Fibroblast of pulmonary artery (primary cell): Measurements from ENCODE around the gene ATR.
A peak's percentile ranks its signal among the peaks of the same experiment; 100 is the strongest.

Source experiments
- DNase-seq: peaks from one replicate; pipeline ENCODE4 v3.0.0-alpha.2; 2010; ENCODE audit warnings: low read depth
- H3K4me3 ChIP-seq: replicated peaks from 2 replicates; pipeline ENCODE4 v1.5.1; 2011; ENCODE audit warnings: low read depth, mild to moderate bottlenecking, control low read depth, low read length, moderate library complexity
- TF ChIP-seq, protein P1 (sequence below): IDR thresholded peaks from 2 replicates; pipeline ENCODE4 v1.5.1; 2011; ENCODE audit warnings: mild to moderate bottlenecking, control low read depth, low read length, inconsistent platforms; ENCODE audit errors: missing control alignments

The ATR gene

GRCh38 chr3:142618917-142619461 is 40.5 kb upstream of the ATR start:
- DNase-seq = peak; percentile 13
- TF ChIP-seq, protein P1, sequence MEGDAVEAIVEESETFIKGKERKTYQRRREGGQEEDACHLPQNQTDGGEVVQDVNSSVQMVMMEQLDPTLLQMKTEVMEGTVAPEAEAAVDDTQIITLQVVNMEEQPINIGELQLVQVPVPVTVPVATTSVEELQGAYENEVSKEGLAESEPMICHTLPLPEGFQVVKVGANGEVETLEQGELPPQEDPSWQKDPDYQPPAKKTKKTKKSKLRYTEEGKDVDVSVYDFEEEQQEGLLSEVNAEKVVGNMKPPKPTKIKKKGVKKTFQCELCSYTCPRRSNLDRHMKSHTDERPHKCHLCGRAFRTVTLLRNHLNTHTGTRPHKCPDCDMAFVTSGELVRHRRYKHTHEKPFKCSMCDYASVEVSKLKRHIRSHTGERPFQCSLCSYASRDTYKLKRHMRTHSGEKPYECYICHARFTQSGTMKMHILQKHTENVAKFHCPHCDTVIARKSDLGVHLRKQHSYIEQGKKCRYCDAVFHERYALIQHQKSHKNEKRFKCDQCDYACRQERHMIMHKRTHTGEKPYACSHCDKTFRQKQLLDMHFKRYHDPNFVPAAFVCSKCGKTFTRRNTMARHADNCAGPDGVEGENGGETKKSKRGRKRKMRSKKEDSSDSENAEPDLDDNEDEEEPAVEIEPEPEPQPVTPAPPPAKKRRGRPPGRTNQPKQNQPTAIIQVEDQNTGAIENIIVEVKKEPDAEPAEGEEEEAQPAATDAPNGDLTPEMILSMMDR = no peak
- H3K4me3 ChIP-seq = no peak overlapping the region

GRCh38 chr3:142615171-142615570 is 36.6 kb upstream of the ATR start:
- DNase-seq = no peak
- TF ChIP-seq, protein P1 = no peak
- no peak overlapping the region for H3K4me3 ChIP-seq

- TF ChIP-seq, protein P1 = no peak
- DNase-seq = no peak
- no peak overlapping the region for H3K4me3 ChIP-seq
Observed at GRCh38 chr3:142614059-142614626, 35.6 kb upstream of the ATR start.

DNA sequence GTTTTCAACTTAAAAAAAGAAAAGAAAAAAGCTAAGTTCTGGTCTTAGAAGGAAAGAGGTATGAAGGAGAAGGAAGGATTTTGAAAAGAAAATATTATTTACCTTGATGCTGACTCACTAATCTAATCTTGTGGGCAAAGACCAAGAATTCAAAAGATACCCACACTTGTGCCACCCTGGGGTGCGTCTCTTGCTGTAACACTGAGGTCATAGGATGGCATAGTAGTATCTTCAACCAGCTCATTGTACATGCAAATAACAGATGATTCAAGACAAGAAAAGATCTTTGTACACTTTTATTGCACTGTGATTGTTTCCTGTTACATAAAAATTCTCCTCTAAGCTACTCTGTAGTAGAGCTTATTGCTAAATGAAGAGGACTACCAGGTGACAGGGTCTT is 35.0 kb upstream of the ATR start:
- H3K4me3 ChIP-seq = no peak overlapping the region
- no peak for DNase-seq
- TF ChIP-seq, protein P1 = no peak

DNA sequence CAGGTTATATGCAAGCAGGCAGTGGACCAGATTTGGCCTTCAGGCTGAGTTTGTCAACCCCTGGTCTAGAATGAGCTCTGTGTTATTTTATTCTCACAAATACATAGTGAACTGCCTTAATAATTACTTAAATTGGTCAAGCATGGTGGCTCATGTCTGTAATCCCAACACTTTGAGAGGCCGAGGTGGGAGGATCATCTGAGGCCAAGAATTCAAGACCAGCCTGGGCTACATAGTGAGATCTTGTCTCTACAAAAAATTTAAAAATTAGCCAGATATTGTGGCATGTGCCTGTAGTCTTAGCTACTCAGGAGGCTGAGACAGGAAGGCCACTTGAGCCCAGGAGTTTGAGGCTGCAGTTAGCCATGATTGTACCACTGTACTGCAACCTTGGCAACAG is 32.7 kb upstream of the ATR start:
- DNase-seq = no peak
- no peak overlapping the region for H3K4me3 ChIP-seq
- TF ChIP-seq, protein P1 = no peak

GRCh38 chr3:142609136-142609535 is 30.6 kb upstream of the ATR start:
- TF ChIP-seq, protein P1 = no peak
- no peak for DNase-seq
- no peak overlapping the region for H3K4me3 ChIP-seq

GRCh38 chr3:142608631-142609030 is 30.1 kb upstream of the ATR start:
- DNase-seq = no peak
- TF ChIP-seq, protein P1 = no peak

More at GRCh38 chr3:142608631-142609030, 30.1 kb upstream of the ATR start:
- H3K4me3 ChIP-seq = no peak overlapping the region
